MM.1S (cell line): ENCODE data around the gene HBP1.

Experiments
- DNase-seq: peaks from one replicate; pipeline ENCODE4 v3.0.0-alpha.2; 2015
- H2AFZ ChIP-seq: fragments of 300-600 bp; sonication (generic); 2 replicates; pipeline ENCODE4 v1.6.0; 2016; ENCODE audit warnings: antibody characterized with exemption, low read length
- H3F3A ChIP-seq: fragments of 300-600 bp; sonication (generic); 2 replicates; pipeline ENCODE4 v1.6.1; 2016; ENCODE audit warnings: mild to moderate bottlenecking, antibody characterized with exemption, low read length, moderate library complexity, mixed read lengths; ENCODE audit not compliant: insufficient read depth
- H3K27ac ChIP-seq: fragments of 300-600 bp; sonication (generic); 2 replicates; pipeline ENCODE4 v1.5.1; 2016; ENCODE audit warnings: mild to moderate bottlenecking, low read length
- H3K27me3 ChIP-seq: fragments of 300-600 bp; sonication (generic); replicated peaks from 2 replicates; pipeline ENCODE4 v1.6.0; 2016; ENCODE audit warnings: low read length; ENCODE audit not compliant: insufficient read depth
- H3K36me3 ChIP-seq: fragments of 300-600 bp; sonication (generic); replicated peaks from 2 replicates; pipeline ENCODE4 v1.6.1; 2016; ENCODE audit warnings: mild to moderate bottlenecking, low read length, mixed read lengths; ENCODE audit not compliant: insufficient read depth
- H3K4me1 ChIP-seq: fragments of 300-600 bp; sonication (generic); 2 replicates; pipeline ENCODE4 v1.6.1; 2016; ENCODE audit warnings: low read length, mixed read lengths
- H3K4me2 ChIP-seq: fragments of 300-600 bp; sonication (generic); 2 replicates; pipeline ENCODE4 v1.6.0; 2016; ENCODE audit warnings: low read depth, low read length
- H3K4me3 ChIP-seq: fragments of 300-600 bp; sonication (generic); 2 replicates; pipeline ENCODE4 v1.5.1; 2016; ENCODE audit warnings: low read length, mixed read lengths
- H3K79me2 ChIP-seq: fragments of 300-600 bp; sonication (generic); 2 replicates; pipeline ENCODE4 v1.6.1; 2016; ENCODE audit warnings: mixed run types, low read length, mixed read lengths
- H3K9ac ChIP-seq: fragments of 300-600 bp; sonication (generic); 2 replicates; pipeline ENCODE4 v1.6.1; 2016; ENCODE audit warnings: low read length, mixed read lengths
- H3K9me2 ChIP-seq: fragments of 300-600 bp; sonication (generic); replicated peaks from 2 replicates; pipeline ENCODE4 v1.6.1; 2016; ENCODE audit warnings: mild to moderate bottlenecking, low read length, mixed read lengths; ENCODE audit not compliant: insufficient read depth
- H3K9me3 ChIP-seq: fragments of 300-600 bp; sonication (generic); replicated peaks from 2 replicates; pipeline ENCODE4 v1.6.1; 2016; ENCODE audit warnings: mild to moderate bottlenecking, low read length, mixed read lengths; ENCODE audit not compliant: insufficient read depth
- H4K20me1 ChIP-seq: fragments of 300-600 bp; sonication (generic); 2 replicates; pipeline ENCODE4 v1.6.1; 2016; ENCODE audit warnings: mild to moderate bottlenecking, low read length, moderate library complexity, mixed read lengths; ENCODE audit not compliant: insufficient read depth
- EZH2 ChIP-seq: fragments of 300-600 bp; sonication (generic); optimal IDR thresholded peaks from 2 replicates; pipeline ENCODE3; 2017; ENCODE audit warnings: low read depth, mild to moderate bottlenecking, antibody characterized with exemption, low read length, mixed read lengths
- EZH2phosphoT487 ChIP-seq: fragments of 300-600 bp; sonication (generic); IDR thresholded peaks from 2 replicates; pipeline ENCODE4 v1.6.1; 2018; ENCODE audit warnings: antibody characterized with exemption, low read length
- TF ChIP-seq, protein P1 (sequence below): fragments of 300-600 bp; sonication (generic); IDR thresholded peaks from 2 replicates; pipeline ENCODE4 v1.5.1; 2016; ENCODE audit warnings: antibody characterized with exemption, low read length, mixed read lengths

HBP1 gene

DNA sequence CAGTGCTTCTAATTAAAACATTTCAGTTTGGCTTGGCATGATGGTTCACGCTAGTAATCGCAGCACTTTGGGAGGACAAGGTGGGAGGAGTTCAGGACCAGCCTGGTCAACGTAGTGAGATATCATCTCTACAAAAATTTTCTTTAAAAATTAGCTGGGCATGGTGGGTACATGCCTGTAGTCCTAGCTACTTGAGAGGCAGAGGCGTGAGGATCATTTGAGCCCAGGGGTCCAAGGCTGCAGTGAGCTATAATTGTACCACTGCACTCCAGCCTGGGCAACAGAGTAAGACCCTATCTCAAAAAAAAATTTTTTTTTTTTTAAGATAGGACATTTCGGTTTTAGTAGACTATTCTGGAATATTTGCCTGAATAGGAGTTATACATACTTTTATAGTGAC lies 12.4 kb downstream of the HBP1 start:
- Histone ChIP-seq H3K27me3 (no peaks in the 10 kb centered on the region), H3K4me3 (no peak overlapping the region), H2AFZ (no peak overlapping the region), H3K36me3 (peaks cover 9% of the 10 kb centered on the region; the same call in 1 of the 2 replicates), H4K20me1 (no peaks in the 10 kb centered on the region), H3K27ac (no peak overlapping the region), H3K9me3 (no peaks in the 10 kb centered on the region), H3K4me1 (no peaks in the 10 kb centered on the region), H3K79me2 (peaks cover 31% of the 10 kb centered on the region), H3K9ac (no peak overlapping the region), H3K4me2 (no peak overlapping the region), H3K9me2 (no peaks in the 10 kb centered on the region), H3F3A (no peaks in the 10 kb centered on the region)
- TF ChIP-seq EZH2 (no peak), EZH2phosphoT487 (no peak)
- TF ChIP-seq, protein P1, sequence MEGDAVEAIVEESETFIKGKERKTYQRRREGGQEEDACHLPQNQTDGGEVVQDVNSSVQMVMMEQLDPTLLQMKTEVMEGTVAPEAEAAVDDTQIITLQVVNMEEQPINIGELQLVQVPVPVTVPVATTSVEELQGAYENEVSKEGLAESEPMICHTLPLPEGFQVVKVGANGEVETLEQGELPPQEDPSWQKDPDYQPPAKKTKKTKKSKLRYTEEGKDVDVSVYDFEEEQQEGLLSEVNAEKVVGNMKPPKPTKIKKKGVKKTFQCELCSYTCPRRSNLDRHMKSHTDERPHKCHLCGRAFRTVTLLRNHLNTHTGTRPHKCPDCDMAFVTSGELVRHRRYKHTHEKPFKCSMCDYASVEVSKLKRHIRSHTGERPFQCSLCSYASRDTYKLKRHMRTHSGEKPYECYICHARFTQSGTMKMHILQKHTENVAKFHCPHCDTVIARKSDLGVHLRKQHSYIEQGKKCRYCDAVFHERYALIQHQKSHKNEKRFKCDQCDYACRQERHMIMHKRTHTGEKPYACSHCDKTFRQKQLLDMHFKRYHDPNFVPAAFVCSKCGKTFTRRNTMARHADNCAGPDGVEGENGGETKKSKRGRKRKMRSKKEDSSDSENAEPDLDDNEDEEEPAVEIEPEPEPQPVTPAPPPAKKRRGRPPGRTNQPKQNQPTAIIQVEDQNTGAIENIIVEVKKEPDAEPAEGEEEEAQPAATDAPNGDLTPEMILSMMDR, result no peak
- DNase-seq, result no peak

DNA sequence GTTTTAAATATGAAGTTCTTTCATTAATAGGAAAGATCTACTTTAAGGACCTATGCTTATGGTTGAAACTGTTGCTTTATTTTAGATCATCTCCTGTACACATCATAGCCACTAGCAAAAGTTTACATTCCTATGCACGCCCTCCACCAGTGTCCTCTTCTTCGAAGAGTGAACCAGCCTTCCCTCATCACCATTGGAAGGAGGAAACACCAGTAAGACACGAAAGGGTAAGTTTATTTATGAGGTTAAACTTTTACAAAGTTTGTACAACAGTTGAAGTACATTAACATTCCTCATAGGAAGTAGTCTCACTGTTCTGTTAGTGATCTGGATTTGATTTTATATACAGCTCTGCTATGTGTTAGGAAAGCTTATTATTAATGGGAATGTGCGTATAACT lies 16.9 kb downstream of the HBP1 start:
- Histone ChIP-seq H3K36me3 (peaks cover 9% of the 10 kb centered on the region; the same call in 1 of the 2 replicates), H3K4me2 (no peak overlapping the region), H3F3A (no peaks in the 10 kb centered on the region), H3K9me2 (no peaks in the 10 kb centered on the region), H3K9me3 (no peaks in the 10 kb centered on the region), H3K27me3 (no peaks in the 10 kb centered on the region), H3K79me2 (no peaks in the 10 kb centered on the region), H3K4me1 (no peaks in the 10 kb centered on the region), H3K27ac (no peak overlapping the region), H3K4me3 (no peak overlapping the region), H4K20me1 (no peaks in the 10 kb centered on the region), H2AFZ (no peak overlapping the region), H3K9ac (no peak overlapping the region)
- no peak for DNase-seq
- TF ChIP-seq EZH2, result no peak
- TF ChIP-seq EZH2phosphoT487, result no peak
- TF ChIP-seq, protein P1, result no peak

DNA sequence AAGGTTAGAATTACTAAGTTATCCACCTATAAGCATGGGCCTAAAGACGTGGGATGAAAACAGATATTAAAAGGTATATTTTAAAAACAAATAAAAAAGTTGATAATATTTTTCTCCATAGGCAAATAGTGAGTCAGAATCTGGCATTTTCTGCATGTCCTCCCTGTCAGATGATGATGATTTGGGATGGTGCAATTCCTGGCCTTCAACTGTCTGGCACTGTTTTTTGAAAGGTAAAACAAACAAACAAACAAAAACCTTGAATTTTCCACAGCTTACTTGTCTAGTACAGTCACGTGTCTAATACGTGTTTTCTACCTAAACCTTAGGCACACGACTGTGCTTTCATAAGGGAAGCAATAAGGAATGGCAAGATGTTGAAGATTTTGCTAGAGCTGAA lies 17.4 kb downstream of the HBP1 start:
- Histone ChIP-seq H4K20me1 (no peaks in the 10 kb centered on the region), H3K4me3 (no peak overlapping the region), H3K4me2 (no peak overlapping the region), H3K36me3 (peaks cover 9% of the 10 kb centered on the region; the same call in 1 of the 2 replicates), H3K27ac (no peak overlapping the region), H3F3A (no peaks in the 10 kb centered on the region), H3K27me3 (no peaks in the 10 kb centered on the region), H3K9ac (no peak overlapping the region), H3K4me1 (no peaks in the 10 kb centered on the region), H2AFZ (no peak overlapping the region), H3K79me2 (no peaks in the 10 kb centered on the region), H3K9me3 (no peaks in the 10 kb centered on the region), H3K9me2 (no peaks in the 10 kb centered on the region)
- no peak for DNase-seq
- TF ChIP-seq EZH2phosphoT487 (no peak), EZH2 (no peak)
- TF ChIP-seq, protein P1, result no peak
